Activated CD4-positive, alpha-beta T cell treated with anti-CD3 and anti-CD28 coated beads, Interleukin-2, amount 10 ng/mL, durations not matched to agents 24 days and 14 days (primary cell): ENCODE results near the gene ZMYND19. TPM values are rescaled to one million over a fixed set of nuclear protein-coding genes. Genes with fewer than 3 reads are reported as not detected.
A peak's percentile ranks its signal among the peaks of the same experiment; 100 is the strongest.
"Not testable (repeated sequence)": the region's sequence is repeated elsewhere in the genome, so short reads cannot be mapped to it uniquely, and the experiment has no call there.

Source experiments
- DNase-seq: peaks from one replicate; pipeline ENCODE4 v3.0.0; 2022
- H3K27ac Mint-ChIP-seq: one replicate; pipeline ENCODE4 v1.8.0; 2022; ENCODE audit warnings: mild to moderate bottlenecking, mixed read lengths
- H3K27me3 Mint-ChIP-seq: one replicate; pipeline ENCODE4 v1.8.0; 2022; ENCODE audit warnings: mixed read lengths
- H3K36me3 Mint-ChIP-seq: one replicate; pipeline ENCODE4 v1.8.0; 2022; ENCODE audit warnings: low read depth, mild to moderate bottlenecking, mixed read lengths
- H3K4me1 Mint-ChIP-seq: one replicate; pipeline ENCODE4 v1.8.0; 2021; ENCODE audit warnings: mixed read lengths
- H3K4me3 Mint-ChIP-seq: one replicate; pipeline ENCODE4 v1.8.0; 2022; ENCODE audit warnings: mild to moderate bottlenecking, moderate library complexity, mixed read lengths
- H3K9me3 Mint-ChIP-seq: one replicate; pipeline ENCODE4 v1.8.0; 2021; ENCODE audit warnings: mixed read lengths
- intact Hi-C: fragments of 100-400 bp; cut with micrococcal nuclease; formaldehyde crosslinking; loops from one replicate; pipeline ENCODE4 v1.15.1; 2023
- total RNA-seq: library from RNA; stranded (reverse); gene quantifications from 2 replicates; pipeline ENCODE4 v1.2.3, GENCODE V29; 2022

The ZMYND19 gene
- total RNA-seq, 1 donor from 2014 or later, result 92.4 TPM

GRCh38 chr9:137550958-137551263, 39.4 kb downstream of the ZMYND19 start:
- H3K27me3 Mint-ChIP-seq, DNase-seq, H3K9me3 Mint-ChIP-seq, H3K27ac Mint-ChIP-seq: not testable (repeated sequence)
- Mint-ChIP-seq H3K4me1 (peaks cover 17% of the 10 kb centered on the region), H3K36me3 (peaks cover 20% of the 10 kb centered on the region), H3K4me3 (peak overlapping the region; percentile 86)
- intact Hi-C loops, result loop anchor here (1.0 to 5.0 kb wide), 6 partner anchors 16 to 759 kb away; partner anchors contain the start of genes ARRDC1, DPH7, NSMF and TMEM141

GRCh38 chr9:137550231-137550621, 40.1 kb downstream of the ZMYND19 start, which contains the start of gene PNPLA7:
Gene PNPLA7, minus strand, starts transcription at chr9:137550402. Its CDS starts 205 bp downstream, at chr9:137550197.
- no peaks in the 10 kb centered on the region for H3K27me3 Mint-ChIP-seq
- intact Hi-C loops, result loop anchor here (2.0 to 5.0 kb wide), 5 partner anchors 15 to 758 kb away; partner anchors contain the start of genes DPH7, NSMF, TMEM141 and ZMYND19
- peaks cover 17% of the 10 kb centered on the region for H3K4me1 Mint-ChIP-seq
- H3K4me3 Mint-ChIP-seq, result peak within 1 kb of the TSS; percentile 94
- DNase-seq, result peak; percentile 91
- H3K36me3 Mint-ChIP-seq, result peaks cover 16% of the 10 kb centered on the region
- H3K9me3 Mint-ChIP-seq, result no peaks in the 10 kb centered on the region
- peak within 1 kb of the TSS; percentile 86 for H3K27ac Mint-ChIP-seq

- H3K4me1 Mint-ChIP-seq, result peaks cover 21% of the 10 kb centered on the region
- intact Hi-C loops, result no loop called here
- DNase-seq, result no peak
- H3K27ac Mint-ChIP-seq, result no peak overlapping the region
- no peaks in the 10 kb centered on the region for H3K27me3 Mint-ChIP-seq
- peak overlapping the region; percentile 28 for H3K4me3 Mint-ChIP-seq
- no peaks in the 10 kb centered on the region for H3K9me3 Mint-ChIP-seq
- peaks cover 6% of the 10 kb centered on the region for H3K36me3 Mint-ChIP-seq
Measured at GRCh38 chr9:137547687-137548543, 42.4 kb downstream of the ZMYND19 start.

GRCh38 chr9:137545123-137545522, 45.2 kb downstream of the ZMYND19 start:
- Mint-ChIP-seq H3K36me3 (no peaks in the 10 kb centered on the region), H3K9me3 (no peaks in the 10 kb centered on the region), H3K27ac (no peak overlapping the region), H3K27me3 (no peaks in the 10 kb centered on the region), H3K4me3 (no peak overlapping the region), H3K4me1 (peaks cover 16% of the 10 kb centered on the region)
- intact Hi-C loops, result no loop called here
- DNase-seq, result no peak

- Mint-ChIP-seq H3K4me3 (no peak overlapping the region), H3K27me3 (no peaks in the 10 kb centered on the region), H3K9me3 (no peaks in the 10 kb centered on the region), H3K36me3 (no peaks in the 10 kb centered on the region), H3K4me1 (peaks cover 14% of the 10 kb centered on the region), H3K27ac (no peak overlapping the region)
- no peak for DNase-seq
- intact Hi-C loops, result no loop called here
Measured at GRCh38 chr9:137544176-137544760, 46.0 kb downstream of the ZMYND19 start.

DNA sequence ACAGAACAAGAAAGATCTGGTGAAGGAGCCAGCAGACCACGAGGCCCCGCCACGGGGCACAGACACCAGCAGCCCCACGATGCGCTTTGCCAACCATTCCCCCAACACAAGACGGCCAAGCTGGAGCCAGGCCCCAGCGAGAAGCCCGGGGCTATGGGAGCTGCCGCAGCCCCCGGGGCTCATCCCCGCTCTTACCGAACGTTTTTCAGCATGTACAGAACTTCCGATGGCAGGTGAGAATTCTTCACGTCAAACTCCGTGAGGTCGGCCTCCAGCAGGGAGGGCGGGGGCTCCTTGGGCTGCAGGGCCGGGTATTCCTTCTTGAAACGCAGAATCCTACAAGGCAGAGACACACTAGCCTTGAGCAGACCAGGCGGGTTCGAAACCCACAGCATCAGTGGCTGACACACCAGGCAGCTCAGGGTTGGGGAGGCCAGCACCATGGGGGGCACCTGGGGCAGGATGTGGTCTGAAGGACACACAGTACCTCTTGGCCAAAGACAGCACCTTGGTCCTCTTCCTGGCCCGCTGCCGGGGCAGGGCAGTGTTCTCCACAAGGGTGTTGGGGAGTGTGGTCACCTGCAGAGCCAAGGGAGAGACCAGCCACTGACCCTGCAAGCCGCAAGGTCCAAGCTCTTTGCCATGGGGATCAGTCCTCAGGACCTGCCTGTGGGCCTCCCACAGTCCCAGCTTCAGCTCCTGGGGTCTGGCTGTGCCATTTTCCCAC, 46.9 kb downstream of the ZMYND19 start:
- H3K4me1 Mint-ChIP-seq, result peaks cover 12% of the 10 kb centered on the region
- H3K36me3 Mint-ChIP-seq, result no peaks in the 10 kb centered on the region
- H3K27me3 Mint-ChIP-seq, result no peaks in the 10 kb centered on the region
- H3K27ac Mint-ChIP-seq, result no peak overlapping the region
- intact Hi-C loops, result no loop called here
- H3K9me3 Mint-ChIP-seq, result no peaks in the 10 kb centered on the region
- DNase-seq, result no peak
- H3K4me3 Mint-ChIP-seq, result no peak overlapping the region

GRCh38 chr9:137542486-137542885, 47.8 kb downstream of the ZMYND19 start:
- H3K9me3 Mint-ChIP-seq, result no peaks in the 10 kb centered on the region
- H3K36me3 Mint-ChIP-seq, result peaks cover 3% of the 10 kb centered on the region
- H3K27me3 Mint-ChIP-seq, result no peaks in the 10 kb centered on the region
- no peak overlapping the region for H3K4me3 Mint-ChIP-seq
- H3K4me1 Mint-ChIP-seq, result peaks cover 14% of the 10 kb centered on the region
- no peak for DNase-seq
- no peak overlapping the region for H3K27ac Mint-ChIP-seq
- intact Hi-C loops, result no loop called here

- Mint-ChIP-seq H3K27ac (no peak overlapping the region), H3K9me3 (peaks cover 8% of the 10 kb centered on the region), H3K4me1 (peaks cover 21% of the 10 kb centered on the region), H3K27me3 (no peaks in the 10 kb centered on the region), H3K36me3 (peaks cover 14% of the 10 kb centered on the region), H3K4me3 (no peak overlapping the region)
- intact Hi-C loops, result no loop called here
- DNase-seq, result no peak
Measured at GRCh38 chr9:137540536-137540935, 49.8 kb downstream of the ZMYND19 start.

DNA sequence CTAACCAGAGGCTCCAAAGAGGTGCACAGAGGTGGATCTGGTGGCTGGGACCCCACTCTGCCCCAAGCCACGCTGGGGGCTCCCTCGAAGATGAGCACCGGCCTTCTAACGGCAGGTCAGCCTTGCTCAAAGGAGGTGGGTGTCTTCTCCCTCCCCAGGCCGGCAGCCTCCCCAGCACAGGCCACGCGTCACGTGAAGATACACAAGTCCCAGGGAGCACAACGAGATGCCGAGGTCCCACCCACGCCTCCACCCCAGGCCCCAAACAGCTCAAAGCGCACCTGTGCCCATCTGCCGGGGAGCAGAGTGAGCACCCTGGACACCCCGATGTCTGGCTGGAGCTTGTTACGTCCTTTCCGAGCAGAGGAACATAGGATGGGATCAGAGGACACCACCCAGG, 52.3 kb downstream of the ZMYND19 start:
- Mint-ChIP-seq H3K27ac (no peak overlapping the region), H3K36me3 (peaks cover 16% of the 10 kb centered on the region), H3K4me3 (no peak overlapping the region), H3K27me3 (no peaks in the 10 kb centered on the region), H3K4me1 (peaks cover 23% of the 10 kb centered on the region), H3K9me3 (peaks cover 8% of the 10 kb centered on the region)
- DNase-seq, result no peak
- intact Hi-C loops, result no loop called here

- intact Hi-C loops, result not testable (repeated sequence)
Measured at GRCh38 chr9:137536594-137537131, 53.6 kb downstream of the ZMYND19 start.

GRCh38 chr9:137535120-137535428, 55.2 kb downstream of the ZMYND19 start:
- intact Hi-C loops, result loop anchor here (2.0 kb wide), 1 partner anchor 16 kb away; the partner anchor contains the start of genes MRPL41 and PNPLA7
- H3K36me3 Mint-ChIP-seq, result peaks cover 16% of the 10 kb centered on the region
- peaks cover 28% of the 10 kb centered on the region for H3K4me1 Mint-ChIP-seq
- H3K9me3 Mint-ChIP-seq, result peaks cover 8% of the 10 kb centered on the region
- no peak for DNase-seq
- H3K27ac Mint-ChIP-seq, result peak overlapping the region; percentile 70
- H3K27me3 Mint-ChIP-seq, result no peaks in the 10 kb centered on the region
- H3K4me3 Mint-ChIP-seq, result peak overlapping the region; percentile 8

More at GRCh38 chr9:137536594-137537131, 53.6 kb downstream of the ZMYND19 start:
- H3K27me3 Mint-ChIP-seq, DNase-seq, H3K9me3 Mint-ChIP-seq: not testable (repeated sequence)
- peak overlapping the region; percentile 73 for H3K27ac Mint-ChIP-seq
- peaks cover 16% of the 10 kb centered on the region for H3K36me3 Mint-ChIP-seq
- H3K4me3 Mint-ChIP-seq, result peak overlapping the region; percentile 18
- H3K4me1 Mint-ChIP-seq, result peaks cover 23% of the 10 kb centered on the region

- peak; percentile 76 for DNase-seq
- peaks cover 28% of the 10 kb centered on the region for H3K4me1 Mint-ChIP-seq
- intact Hi-C loops, result loop anchor here (2.0 kb wide), 1 partner anchor 16 kb away; the partner anchor contains the start of genes MRPL41 and PNPLA7
- peaks cover 16% of the 10 kb centered on the region for H3K36me3 Mint-ChIP-seq
- H3K27ac Mint-ChIP-seq, result peak overlapping the region; percentile 70
- H3K9me3 Mint-ChIP-seq, result peaks cover 8% of the 10 kb centered on the region
- H3K27me3 Mint-ChIP-seq, result no peaks in the 10 kb centered on the region
- no peak overlapping the region for H3K4me3 Mint-ChIP-seq
Measured at GRCh38 chr9:137534256-137535119, 55.8 kb downstream of the ZMYND19 start.
